22Rv1 (cell line): ENCODE data around the gene NLRP5.
"Not testable (repeated sequence)": the region's sequence is repeated elsewhere in the genome, so short reads cannot be mapped to it uniquely, and the experiment has no call there.

Experiments used
- H3K27ac ChIP-seq: fragments of 450-650 bp; 2 replicates; pipeline ENCODE4 v1.5.1; 2017
- CTCF ChIP-seq: fragments of 450-650 bp; IDR thresholded peaks from 2 replicates; pipeline ENCODE4 v1.5.1; 2017; ENCODE audit warnings: mild to moderate bottlenecking
- ZFX ChIP-seq: fragments of 450-650 bp; IDR thresholded peaks from 2 replicates; pipeline ENCODE4 v1.6.1; 2017; ENCODE audit warnings: antibody characterized with exemption, borderline replicate concordance

NLRP5 gene

GRCh38 chr19:56096665-56097064 lies 110.1 kb downstream of the NLRP5 start:
- H3K27ac ChIP-seq, result no peak overlapping the region
- no peak for TF ChIP-seq CTCF
- no peak for TF ChIP-seq ZFX

GRCh38 chr19:56097306-56097705 lies 110.7 kb downstream of the NLRP5 start:
- TF ChIP-seq ZFX (no peak), CTCF (no peak)
- no peak overlapping the region for H3K27ac ChIP-seq

- no peak for TF ChIP-seq ZFX
- no peak for TF ChIP-seq CTCF
- H3K27ac ChIP-seq, result no peak overlapping the region
Observed at GRCh38 chr19:56097776-56098175, 111.2 kb downstream of the NLRP5 start.

- not testable (repeated sequence) for H3K27ac ChIP-seq
Observed at GRCh38 chr19:56098237-56098636, 111.7 kb downstream of the NLRP5 start.

- H3K27ac ChIP-seq, result no peak overlapping the region
- TF ChIP-seq ZFX, result no peak
- TF ChIP-seq CTCF, result no peak
Observed at GRCh38 chr19:56098731-56099568, 112.4 kb downstream of the NLRP5 start.

GRCh38 chr19:56099638-56100539 lies 113.3 kb downstream of the NLRP5 start:
- TF ChIP-seq ZFX (no peak), CTCF (no peak)

GRCh38 chr19:56101095-56101494 lies 114.5 kb downstream of the NLRP5 start:
- H3K27ac ChIP-seq, result no peak overlapping the region
- TF ChIP-seq ZFX, result no peak
- TF ChIP-seq CTCF, result no peak

More at GRCh38 chr19:56099638-56100539, 113.3 kb downstream of the NLRP5 start:
- no peak overlapping the region for H3K27ac ChIP-seq
